ENCODE data around the gene MRPS18C.
"Not testable (repeated sequence)": the region's sequence is repeated elsewhere in the genome, so short reads cannot be mapped to it uniquely, and the experiment has no call there.

MRPS18C gene

DNA sequence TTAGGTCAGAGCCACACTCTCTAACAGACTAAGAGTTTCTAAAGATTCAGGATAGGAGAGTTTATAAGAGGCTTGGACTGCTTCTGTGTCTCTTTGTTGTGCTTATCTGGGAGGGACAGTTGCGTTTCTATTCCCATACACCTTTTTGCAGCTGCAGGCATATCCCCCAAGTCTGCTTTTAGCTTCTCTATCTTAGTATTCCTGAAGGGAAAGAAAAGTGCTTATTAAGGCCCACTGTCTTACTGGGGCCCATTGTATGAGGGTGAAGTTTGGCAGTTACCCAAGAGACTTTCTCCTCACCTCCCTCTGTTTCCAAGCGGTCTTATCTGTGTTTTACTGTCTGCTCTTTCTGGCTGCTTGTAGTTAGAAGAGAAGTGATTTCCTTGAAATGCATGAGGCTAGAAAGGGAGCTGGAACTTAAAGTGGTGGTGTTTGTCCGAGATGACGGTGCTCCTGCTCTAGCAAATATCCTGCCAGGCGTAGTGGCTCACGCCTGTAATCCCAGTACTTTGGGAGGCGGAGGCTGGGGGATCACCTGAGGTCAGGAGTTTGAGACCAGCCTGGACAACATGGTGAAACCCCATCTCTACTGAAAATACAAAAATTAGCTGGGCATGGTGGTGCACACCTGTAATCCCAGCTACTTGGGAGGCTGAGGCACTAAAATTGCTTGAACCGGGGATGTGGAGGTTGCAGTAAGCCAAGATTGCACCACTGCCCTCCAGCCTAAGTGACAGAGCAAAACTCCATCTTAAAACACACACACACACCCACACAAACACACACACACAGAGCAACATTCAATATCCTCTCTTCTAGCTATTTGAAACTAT, 40.4 kb downstream of the MRPS18C start:
- H3K9me3 ChIP-seq (ENCODE audit: control insufficient read depth in 1 of 2, low read length in 2 of 2); H3K27ac ChIP-seq (ENCODE audit: low read depth, low read length); H3K27me3 ChIP-seq (ENCODE audit: control insufficient read depth in 1 of 2, insufficient read depth in 2 of 2, low read length in 2 of 2): not testable (repeated sequence)

DNA sequence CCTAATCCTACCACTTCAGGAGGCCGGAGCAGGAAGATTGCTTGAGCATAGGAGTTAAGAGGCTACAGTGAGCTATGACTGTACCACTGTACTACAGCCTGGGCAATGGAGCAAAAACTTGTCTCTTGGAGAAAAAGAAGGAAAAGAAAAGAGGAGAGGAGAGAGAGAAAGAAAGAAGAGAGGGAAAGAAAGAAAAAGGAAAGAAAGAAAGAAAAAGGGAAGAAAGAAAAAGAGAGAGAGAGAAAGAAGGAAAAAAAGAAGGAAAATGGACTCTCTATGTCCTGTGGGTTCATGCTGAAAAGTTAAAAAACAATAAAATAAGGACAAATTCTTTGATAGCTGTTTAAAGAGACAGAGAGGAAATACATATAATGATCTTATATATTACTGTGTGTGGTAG, 42.3 kb downstream of the MRPS18C start:
- H3K9ac ChIP-seq (ENCODE audit: low read depth in 1 of 2, low read length in 2 of 2): no peak overlapping the region
- no peaks in the 10 kb centered on the region for H3K36me3 ChIP-seq (ENCODE audit: control insufficient read depth in 1 of 2, insufficient read depth in 2 of 2, low read length in 2 of 2)
- H3K27me3 ChIP-seq (ENCODE audit: control insufficient read depth in 1 of 2, insufficient read depth in 2 of 2, low read length in 2 of 2): no peaks in the 10 kb centered on the region
- no peak overlapping the region for H3K4me3 ChIP-seq (ENCODE audit: low read depth in 1 of 2, low read length in 2 of 2)
- H3K4me1 ChIP-seq (ENCODE audit: control insufficient read depth in 1 of 2, insufficient read depth in 2 of 2, low read length in 2 of 2): no peaks in the 10 kb centered on the region
- H3K27ac ChIP-seq (ENCODE audit: low read depth, low read length): no peak overlapping the region
- no peaks in the 10 kb centered on the region for H3K9me3 ChIP-seq (ENCODE audit: control insufficient read depth in 1 of 2, low read length in 2 of 2)

More for the DNA sequence above, 40.4 kb downstream of the MRPS18C start:
- not testable (repeated sequence) for H3K4me3 ChIP-seq (ENCODE audit: low read depth in 1 of 2, low read length in 2 of 2); H3K4me1 ChIP-seq (ENCODE audit: control insufficient read depth in 1 of 2, insufficient read depth in 2 of 2, low read length in 2 of 2); H3K36me3 ChIP-seq (ENCODE audit: control insufficient read depth in 1 of 2, insufficient read depth in 2 of 2, low read length in 2 of 2); H3K9ac ChIP-seq (ENCODE audit: low read depth in 1 of 2, low read length in 2 of 2)

- H3K4me1 ChIP-seq (ENCODE audit: control insufficient read depth in 1 of 2, insufficient read depth in 2 of 2, low read length in 2 of 2); H3K36me3 ChIP-seq (ENCODE audit: control insufficient read depth in 1 of 2, insufficient read depth in 2 of 2, low read length in 2 of 2); H3K9me3 ChIP-seq (ENCODE audit: control insufficient read depth in 1 of 2, low read length in 2 of 2); H3K9ac ChIP-seq (ENCODE audit: low read depth in 1 of 2, low read length in 2 of 2); H3K4me3 ChIP-seq (ENCODE audit: low read depth in 1 of 2, low read length in 2 of 2); H3K27me3 ChIP-seq (ENCODE audit: control insufficient read depth in 1 of 2, insufficient read depth in 2 of 2, low read length in 2 of 2); H3K27ac ChIP-seq (ENCODE audit: low read depth, low read length): not testable (repeated sequence)
Observed at GRCh38 chr4:83501671-83502070, 45.8 kb downstream of the MRPS18C start.

- no peak overlapping the region for H3K9ac ChIP-seq (ENCODE audit: low read depth in 1 of 2, low read length in 2 of 2)
- peaks cover 0 to 4% of the 10 kb centered on the region in 2 donors for H3K4me1 ChIP-seq (ENCODE audit: control insufficient read depth in 1 of 2, insufficient read depth in 2 of 2, low read length in 2 of 2)
- H3K4me3 ChIP-seq (ENCODE audit: low read depth in 1 of 2, low read length in 2 of 2): no peak overlapping the region
- H3K27me3 ChIP-seq (ENCODE audit: control insufficient read depth in 1 of 2, insufficient read depth in 2 of 2, low read length in 2 of 2): no peaks in the 10 kb centered on the region
- no peaks in the 10 kb centered on the region for H3K9me3 ChIP-seq (ENCODE audit: control insufficient read depth in 1 of 2, low read length in 2 of 2)
- no peak overlapping the region for H3K27ac ChIP-seq (ENCODE audit: low read depth, low read length)
- H3K36me3 ChIP-seq (ENCODE audit: control insufficient read depth in 1 of 2, insufficient read depth in 2 of 2, low read length in 2 of 2): no peaks in the 10 kb centered on the region
Observed at GRCh38 chr4:83503974-83504373, 48.1 kb downstream of the MRPS18C start.

DNA sequence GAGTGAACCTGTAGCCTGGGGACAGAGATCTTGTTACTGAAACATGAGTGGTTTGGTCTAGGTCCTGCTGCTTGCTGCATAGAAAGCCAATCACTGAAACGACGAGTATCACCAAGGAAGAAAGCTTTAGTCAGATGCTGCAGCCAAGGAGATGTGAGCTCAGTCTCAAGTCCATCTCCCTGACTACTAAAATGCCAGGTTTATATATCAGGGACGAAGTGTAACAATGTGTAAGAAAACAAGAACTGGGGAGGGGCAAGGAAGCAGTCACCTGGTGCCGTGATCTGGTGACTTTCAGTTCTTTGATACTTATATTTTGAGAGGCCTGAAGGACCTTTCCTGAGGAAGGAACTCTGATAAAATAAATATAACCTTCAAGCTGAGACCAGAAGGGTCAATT, 48.6 kb downstream of the MRPS18C start:
- Histone ChIP-seq H3K27ac (ENCODE audit: low read depth, low read length) (no peak overlapping the region), H3K27me3 (ENCODE audit: control insufficient read depth in 1 of 2, insufficient read depth in 2 of 2, low read length in 2 of 2) (no peaks in the 10 kb centered on the region), H3K9ac (ENCODE audit: low read depth in 1 of 2, low read length in 2 of 2) (no peak overlapping the region), H3K4me3 (ENCODE audit: low read depth in 1 of 2, low read length in 2 of 2) (no peak overlapping the region), H3K9me3 (ENCODE audit: control insufficient read depth in 1 of 2, low read length in 2 of 2) (no peaks in the 10 kb centered on the region), H3K4me1 (ENCODE audit: control insufficient read depth in 1 of 2, insufficient read depth in 2 of 2, low read length in 2 of 2) (peaks cover 0 to 4% of the 10 kb centered on the region in 2 donors), H3K36me3 (ENCODE audit: control insufficient read depth in 1 of 2, insufficient read depth in 2 of 2, low read length in 2 of 2) (no peaks in the 10 kb centered on the region)

DNA sequence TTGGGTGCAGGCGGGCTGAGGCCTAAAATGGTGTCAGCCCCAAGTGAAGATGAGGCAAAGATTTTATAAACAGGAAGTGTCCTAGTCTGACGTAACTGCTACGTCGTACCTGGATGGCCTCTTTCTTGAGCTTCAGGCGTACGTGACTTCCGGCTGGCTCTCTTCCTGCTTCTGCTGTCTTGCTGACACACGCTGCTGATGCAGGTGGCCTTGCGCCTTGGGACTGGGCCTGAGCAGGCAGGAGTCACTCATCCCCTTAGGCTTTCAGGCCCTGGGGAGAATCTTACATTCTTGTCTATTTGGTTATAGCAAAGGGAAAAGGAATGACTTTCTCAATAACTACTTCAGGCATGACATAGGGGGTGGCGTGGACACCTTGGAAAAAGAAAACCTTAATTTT, 49.1 kb downstream of the MRPS18C start:
- H3K36me3 ChIP-seq (ENCODE audit: control insufficient read depth in 1 of 2, insufficient read depth in 2 of 2, low read length in 2 of 2): no peaks in the 10 kb centered on the region
- H3K27me3 ChIP-seq (ENCODE audit: control insufficient read depth in 1 of 2, insufficient read depth in 2 of 2, low read length in 2 of 2): no peaks in the 10 kb centered on the region
- no peak overlapping the region for H3K27ac ChIP-seq (ENCODE audit: low read depth, low read length)
- H3K9me3 ChIP-seq (ENCODE audit: control insufficient read depth in 1 of 2, low read length in 2 of 2): no peaks in the 10 kb centered on the region
- H3K4me1 ChIP-seq (ENCODE audit: control insufficient read depth in 1 of 2, insufficient read depth in 2 of 2, low read length in 2 of 2): peaks cover 0 to 4% of the 10 kb centered on the region in 2 donors
- H3K4me3 ChIP-seq (ENCODE audit: low read depth in 1 of 2, low read length in 2 of 2): no peak overlapping the region
- no peak overlapping the region for H3K9ac ChIP-seq (ENCODE audit: low read depth in 1 of 2, low read length in 2 of 2)

- H3K4me1 ChIP-seq (ENCODE audit: control insufficient read depth in 1 of 2, insufficient read depth in 2 of 2, low read length in 2 of 2); H3K27me3 ChIP-seq (ENCODE audit: control insufficient read depth in 1 of 2, insufficient read depth in 2 of 2, low read length in 2 of 2); H3K9me3 ChIP-seq (ENCODE audit: control insufficient read depth in 1 of 2, low read length in 2 of 2); H3K9ac ChIP-seq (ENCODE audit: low read depth in 1 of 2, low read length in 2 of 2); H3K36me3 ChIP-seq (ENCODE audit: control insufficient read depth in 1 of 2, insufficient read depth in 2 of 2, low read length in 2 of 2); H3K4me3 ChIP-seq (ENCODE audit: low read depth in 1 of 2, low read length in 2 of 2); H3K27ac ChIP-seq (ENCODE audit: low read depth, low read length): not testable (repeated sequence)
Observed at GRCh38 chr4:83509156-83509585, 53.3 kb downstream of the MRPS18C start.

DNA sequence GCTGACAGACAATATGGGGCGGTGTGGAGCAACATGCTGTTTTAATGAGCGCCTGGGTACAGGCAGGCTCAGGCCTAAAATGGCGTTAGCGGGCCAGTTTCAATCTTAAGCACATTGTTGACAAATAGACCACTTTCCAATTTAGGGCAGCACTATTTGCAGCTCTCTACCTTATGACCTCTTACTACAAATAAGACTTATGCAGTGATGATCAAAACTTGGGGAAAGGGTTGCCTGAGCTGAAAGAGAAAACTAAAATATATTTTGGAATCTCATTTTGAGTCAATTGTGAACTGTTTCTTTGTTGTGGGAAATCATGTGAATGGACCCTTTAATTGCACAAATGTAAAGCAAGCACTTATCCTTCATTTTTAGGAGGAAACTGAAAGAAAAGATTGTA, 54.6 kb downstream of the MRPS18C start:
- no peak overlapping the region for H3K4me3 ChIP-seq (ENCODE audit: low read depth in 1 of 2, low read length in 2 of 2)
- H3K27me3 ChIP-seq (ENCODE audit: control insufficient read depth in 1 of 2, insufficient read depth in 2 of 2, low read length in 2 of 2): no peaks in the 10 kb centered on the region
- H3K4me1 ChIP-seq (ENCODE audit: control insufficient read depth in 1 of 2, insufficient read depth in 2 of 2, low read length in 2 of 2): no peaks in the 10 kb centered on the region
- no peak overlapping the region for H3K9ac ChIP-seq (ENCODE audit: low read depth in 1 of 2, low read length in 2 of 2)
- H3K9me3 ChIP-seq (ENCODE audit: control insufficient read depth in 1 of 2, low read length in 2 of 2): no peaks in the 10 kb centered on the region
- no peak overlapping the region for H3K27ac ChIP-seq (ENCODE audit: low read depth, low read length)
- no peaks in the 10 kb centered on the region for H3K36me3 ChIP-seq (ENCODE audit: control insufficient read depth in 1 of 2, insufficient read depth in 2 of 2, low read length in 2 of 2)
